GM10266 (cell line): ENCODE data around the gene PFAS.

Source experiments
- DNase-seq: peaks from one replicate; pipeline ENCODE4 v3.0.0; 2012; ENCODE audit errors: extremely low spot score
- TF ChIP-seq, protein P1 (sequence below): IDR thresholded peaks from 2 replicates; pipeline ENCODE4 v1.5.1; 2012; ENCODE audit warnings: mild to moderate bottlenecking, low read depth; ENCODE audit not compliant: control insufficient read depth, insufficient read depth; ENCODE audit errors: missing control alignments

Gene PFAS

GRCh38 chr17:8312726-8313600 lies 63.9 kb downstream of the PFAS start:
- no peak for DNase-seq
- TF ChIP-seq, protein P1, sequence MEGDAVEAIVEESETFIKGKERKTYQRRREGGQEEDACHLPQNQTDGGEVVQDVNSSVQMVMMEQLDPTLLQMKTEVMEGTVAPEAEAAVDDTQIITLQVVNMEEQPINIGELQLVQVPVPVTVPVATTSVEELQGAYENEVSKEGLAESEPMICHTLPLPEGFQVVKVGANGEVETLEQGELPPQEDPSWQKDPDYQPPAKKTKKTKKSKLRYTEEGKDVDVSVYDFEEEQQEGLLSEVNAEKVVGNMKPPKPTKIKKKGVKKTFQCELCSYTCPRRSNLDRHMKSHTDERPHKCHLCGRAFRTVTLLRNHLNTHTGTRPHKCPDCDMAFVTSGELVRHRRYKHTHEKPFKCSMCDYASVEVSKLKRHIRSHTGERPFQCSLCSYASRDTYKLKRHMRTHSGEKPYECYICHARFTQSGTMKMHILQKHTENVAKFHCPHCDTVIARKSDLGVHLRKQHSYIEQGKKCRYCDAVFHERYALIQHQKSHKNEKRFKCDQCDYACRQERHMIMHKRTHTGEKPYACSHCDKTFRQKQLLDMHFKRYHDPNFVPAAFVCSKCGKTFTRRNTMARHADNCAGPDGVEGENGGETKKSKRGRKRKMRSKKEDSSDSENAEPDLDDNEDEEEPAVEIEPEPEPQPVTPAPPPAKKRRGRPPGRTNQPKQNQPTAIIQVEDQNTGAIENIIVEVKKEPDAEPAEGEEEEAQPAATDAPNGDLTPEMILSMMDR, result no peak

DNA sequence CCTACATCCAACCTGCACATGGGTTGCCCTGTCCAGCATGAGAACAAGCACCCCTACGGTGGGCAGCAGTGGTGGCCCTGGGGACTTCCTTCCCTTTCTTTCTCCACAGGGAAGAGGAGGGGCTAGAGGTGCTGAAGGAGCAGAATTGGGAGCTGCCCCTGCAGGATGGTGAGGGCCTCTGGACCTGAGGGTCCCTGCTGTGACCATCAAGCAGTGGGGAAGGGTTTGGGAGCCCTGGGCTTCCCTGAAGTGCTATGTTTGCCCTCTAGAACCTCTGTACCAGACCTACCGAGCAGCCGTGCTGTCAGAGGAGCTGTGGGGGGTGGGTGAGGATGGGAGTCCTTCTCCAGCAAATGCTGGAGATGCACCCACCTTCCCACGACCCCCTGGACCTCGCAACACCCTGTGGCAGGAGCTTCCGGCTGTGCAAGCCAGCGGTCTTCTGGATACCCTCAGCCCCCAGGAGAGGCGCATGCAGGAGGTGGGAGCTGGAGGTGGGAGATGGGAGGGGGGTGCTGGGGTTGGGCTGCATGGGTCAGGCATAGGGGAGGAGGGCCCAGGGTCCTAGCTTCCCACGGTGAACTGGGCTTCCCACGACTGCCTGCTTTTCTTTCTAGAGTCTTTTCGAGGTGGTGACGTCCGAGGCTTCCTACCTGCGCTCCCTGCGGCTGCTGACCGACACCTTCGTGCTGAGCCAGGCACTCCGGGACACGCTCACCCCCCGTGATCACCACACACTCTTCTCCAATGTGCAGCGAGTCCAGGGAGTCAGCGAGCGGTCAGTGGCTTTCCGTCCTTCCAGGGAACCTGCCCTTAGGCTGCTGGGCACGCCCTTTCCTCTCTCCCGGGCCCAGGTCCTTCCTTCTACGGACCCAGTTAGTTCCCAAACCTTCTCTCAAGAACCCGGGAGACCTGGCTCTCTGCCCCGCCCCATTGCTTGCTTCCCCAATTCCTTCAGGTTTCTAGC lies 66.0 kb downstream of the PFAS start:
- TF ChIP-seq, protein P1, result no peak
- DNase-seq, result no peak

- DNase-seq, result no peak
- TF ChIP-seq, protein P1, result no peak
Measured at GRCh38 chr17:8315764-8316217, 66.7 kb downstream of the PFAS start.

- TF ChIP-seq, protein P1, result no peak
- no peak for DNase-seq
Measured at GRCh38 chr17:8318010-8318935, 69.2 kb downstream of the PFAS start.
